ENCODE measurements around the gene ACOXL. TPM values are rescaled to one million over a fixed set of nuclear protein-coding genes. Genes with fewer than 3 reads are reported as not detected.

The ACOXL gene
- total and polyA plus RNA-seq, 2 of the 8 experiments (the other 6 are each of a cell fraction or from before 2014, with no cell fraction given), result 11.4 to 20.6 TPM

GRCh38 chr2:110836671-110837070, 104.3 kb downstream of the ACOXL start:
- no peak overlapping the region for H3K56ac ChIP-seq (replicated peaks; ENCODE audit: insufficient read length, low read depth, low read length)
- H3K4me2 ChIP-seq (ENCODE audit: insufficient read depth in 1 of 2, low read depth in 2 of 2, low read length in 2 of 2), result peak overlapping the region; percentile 24 to 44; a peak in 3 of 4 replicates
- H3K4ac ChIP-seq (replicated peaks; ENCODE audit: insufficient read length, low read depth, low read length), result no peak overlapping the region
- H3K79me1 ChIP-seq (ENCODE audit: low read depth, low read length), result 0 out of 2 replicates have a peak, but pooled peaks cover 3% of the 10 kb centered on the region
- H3K4me3 ChIP-seq (ENCODE audit: extremely low read depth in 1 of 4, insufficient read depth in 2 of 4, low read depth in 3 of 4, low read length in 4 of 4), result no peak overlapping the region; a peak in 1 of 8 replicates
- no peak overlapping the region for H4K91ac ChIP-seq (replicated peaks; ENCODE audit: insufficient read length, low read length)
- no peak overlapping the region for H4K8ac ChIP-seq (ENCODE audit: extremely low read depth, insufficient read depth, low read length)
- no peak overlapping the region for H2BK120ac ChIP-seq (replicated peaks; ENCODE audit: low read depth, low read length)
- H4K5ac ChIP-seq (ENCODE audit: insufficient read length, low read depth, low read length), result no peak overlapping the region
- no peak overlapping the region for H3K14ac ChIP-seq (ENCODE audit: insufficient read length)
- ChIA-PET CTCF (ENCODE audit: partially characterized antibody) (interaction anchor here (0.7 to 5.6 kb wide), 6 partner anchors 12 to 24 kb away, joined by 3 to 25 read pairs (median 4); no protein-coding TSS in a partner anchor), POLR2A (ENCODE audit: partially characterized antibody) (interaction anchor here (1.1 kb wide), 1 partner anchor 149 kb away, joined by 4 read pairs; no protein-coding TSS in a partner anchor)
- no peak overlapping the region for H3K9ac ChIP-seq (replicated peaks in 1 of 4; ENCODE audit: extremely low read depth in 1 of 4, low read depth in 3 of 4, low read length in 3 of 4)
- TF ChIP-seq FOSL1 (IDR thresholded peaks at IDR 0.05; ENCODE audit: insufficient read depth, low read depth, low read length) (no peak), KDM1A (IDR thresholded peaks at IDR 0.05; ENCODE audit: borderline replicate concordance, low read length) (no peak)
- no peak overlapping the region for H2AFZ ChIP-seq (ENCODE audit: low read length)
- no peak overlapping the region; the same call in 1 of the 2 replicates for H2BK5ac ChIP-seq (ENCODE audit: low read depth, low read length)
- peak overlapping the region; percentile 27; the same call in 1 of the 2 replicates for H2BK12ac ChIP-seq (ENCODE audit: low read depth, low read length)
- H3K23me2 ChIP-seq (ENCODE audit: low read depth, low read length), result no peaks in the 10 kb centered on the region; the same call in 1 of the 2 replicates
- H3K9me3 ChIP-seq (ENCODE audit: insufficient read depth in 2 of 2, low read depth in 1 of 2, low read length in 1 of 2), result no peaks in the 10 kb centered on the region
- H3K79me2 ChIP-seq (ENCODE audit: control insufficient read depth in 1 of 2, insufficient read depth in 2 of 2, low read length in 2 of 2), result no peaks in the 10 kb centered on the region
- no peak overlapping the region for H3K23ac ChIP-seq (ENCODE audit: insufficient read length)
- peaks cover 16 to 51% (median 40%) of the 10 kb centered on the region in 4 experiments for H3K4me1 ChIP-seq (replicated peaks in 1 of 4; ENCODE audit: control insufficient read depth in 3 of 4, insufficient read depth in 4 of 4, low read length in 3 of 4)
- FAIRE-seq (no peak), DNase-seq (ENCODE audit: low read depth in 1 of 2, low spot score in 2 of 2) (no peak)
- H3K27me3 ChIP-seq (replicated peaks in 1 of 4; ENCODE audit: control insufficient read depth in 3 of 4, extremely low read depth in 1 of 4, insufficient read depth in 3 of 4, low read length in 3 of 4), result no peaks in the 10 kb centered on the region
- peaks cover 0 to 3% (median 0%) of the 10 kb centered on the region in 4 experiments; a peak in 1 of 8 replicates for H3K36me3 ChIP-seq (ENCODE audit: control insufficient read depth in 2 of 4, insufficient read depth in 4 of 4, low read length in 3 of 4)
- H3K18ac ChIP-seq (ENCODE audit: extremely low read depth, low read length), result no peak overlapping the region
- no peak overlapping the region for H3K27ac ChIP-seq (ENCODE audit: low read depth, low read length)
- H2BK20ac ChIP-seq (ENCODE audit: low read length), result no peak overlapping the region
- peaks cover 0 to 6% of the 10 kb centered on the region in 2 experiments for H4K20me1 ChIP-seq (replicated peaks in 1 of 2; ENCODE audit: control insufficient read depth in 1 of 2, insufficient read depth in 2 of 2, low read length in 2 of 2)
- WGBS, 2 experiments (ENCODE audit: extremely low coverage in 1 of 2, insufficient coverage in 1 of 2, insufficient read length in 1 of 2, insufficient replicate concordance in 2 of 2, low coverage in 1 of 2, low lambda C conversion rate in 2 of 2, missing lambda C conversion rate in 1 of 2), result 53% methylated on average over 8 of the region's 8 CpGs; no CpG with 5 or more reads in 1 of the 2 experiments
- no peak overlapping the region for H2BK15ac ChIP-seq (ENCODE audit: low read length)
- no peak overlapping the region for H2AK5ac ChIP-seq (ENCODE audit: low read depth, low read length)
